ENCODE data around the gene F2. TPM values are rescaled to one million over a fixed set of nuclear protein-coding genes. Genes with fewer than 3 reads are reported as not detected.
"Not testable (repeated sequence)": the region's sequence is repeated elsewhere in the genome, so short reads cannot be mapped to it uniquely, and the experiment has no call there.

The F2 gene
- total RNA-seq: under 1 TPM in 2 of 4 donors, not detected in 2; 0.16 to 0.26 TPM
- polyA plus RNA-seq: under 1 TPM in 2 of 3 donors, not detected in 1; 0.04 to 0.56 TPM
- long read RNA-seq, donor 1: 0 reads
- long read RNA-seq, donor 2: 0 reads

DNA sequence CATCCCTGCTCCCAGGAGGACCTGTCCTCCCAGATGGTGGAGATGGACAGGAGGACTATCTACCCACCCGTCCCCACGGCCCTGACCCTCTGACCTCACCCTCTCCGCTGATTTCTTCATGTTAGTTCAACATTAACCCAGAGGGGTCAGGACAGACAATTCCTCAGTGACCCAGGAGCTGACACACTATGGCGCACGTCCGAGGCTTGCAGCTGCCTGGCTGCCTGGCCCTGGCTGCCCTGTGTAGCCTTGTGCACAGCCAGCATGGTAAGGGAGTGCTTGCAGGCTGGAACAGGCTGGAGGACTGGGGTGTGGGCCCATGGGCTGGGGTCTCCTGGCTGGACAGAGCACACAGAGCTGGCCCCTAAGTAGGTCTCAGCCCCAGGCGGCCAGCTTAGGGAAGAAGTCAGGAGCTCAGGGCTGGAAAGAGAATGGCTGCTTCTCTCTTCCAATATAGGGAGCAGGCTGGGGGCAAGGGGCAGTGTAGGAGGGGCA lies at the start of gene F2:
Gene F2, plus strand, starts transcription at position 166 of the 495 bp plus-strand sequence. Its CDS starts 23 bp downstream, at position 189.
- ATAC-seq (no peak), DNase-seq (no peak)
- no peaks in the 10 kb centered on the region for H3K27me3 ChIP-seq (ENCODE audit: insufficient read depth in 3 of 3, low read length in 2 of 3)
- H3K36me3 ChIP-seq (ENCODE audit: insufficient read depth in 1 of 2, low read depth in 1 of 2): no peaks in the 10 kb centered on the region
- H3K4me3 ChIP-seq: no peak within 1 kb of the TSS
- H3K27ac ChIP-seq: no peak within 1 kb of the TSS
- no peaks in the 10 kb centered on the region for H3K4me1 ChIP-seq
- intact Hi-C loops (cut with DNase I): no loop called here
- TF ChIP-seq, protein P1, sequence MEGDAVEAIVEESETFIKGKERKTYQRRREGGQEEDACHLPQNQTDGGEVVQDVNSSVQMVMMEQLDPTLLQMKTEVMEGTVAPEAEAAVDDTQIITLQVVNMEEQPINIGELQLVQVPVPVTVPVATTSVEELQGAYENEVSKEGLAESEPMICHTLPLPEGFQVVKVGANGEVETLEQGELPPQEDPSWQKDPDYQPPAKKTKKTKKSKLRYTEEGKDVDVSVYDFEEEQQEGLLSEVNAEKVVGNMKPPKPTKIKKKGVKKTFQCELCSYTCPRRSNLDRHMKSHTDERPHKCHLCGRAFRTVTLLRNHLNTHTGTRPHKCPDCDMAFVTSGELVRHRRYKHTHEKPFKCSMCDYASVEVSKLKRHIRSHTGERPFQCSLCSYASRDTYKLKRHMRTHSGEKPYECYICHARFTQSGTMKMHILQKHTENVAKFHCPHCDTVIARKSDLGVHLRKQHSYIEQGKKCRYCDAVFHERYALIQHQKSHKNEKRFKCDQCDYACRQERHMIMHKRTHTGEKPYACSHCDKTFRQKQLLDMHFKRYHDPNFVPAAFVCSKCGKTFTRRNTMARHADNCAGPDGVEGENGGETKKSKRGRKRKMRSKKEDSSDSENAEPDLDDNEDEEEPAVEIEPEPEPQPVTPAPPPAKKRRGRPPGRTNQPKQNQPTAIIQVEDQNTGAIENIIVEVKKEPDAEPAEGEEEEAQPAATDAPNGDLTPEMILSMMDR (IDR thresholded peaks at IDR 0.05): no peak
- H3K9me3 ChIP-seq: no peaks in the 10 kb centered on the region
- WGBS, 3 donors: 65 to 73% (median 68%) methylated on average over 7 of the region's 7 CpGs

- Histone ChIP-seq H3K27me3 (ENCODE audit: insufficient read depth in 3 of 3, low read length in 2 of 3) (no peaks in the 10 kb centered on the region), H3K27ac (no peak overlapping the region), H3K36me3 (ENCODE audit: insufficient read depth in 1 of 2, low read depth in 1 of 2) (peaks cover 6 to 91% of the 10 kb centered on the region in 2 donors), H3K4me1 (peaks cover 4% of the 10 kb centered on the region), H3K4me3 (no peak overlapping the region), H3K9me3 (no peaks in the 10 kb centered on the region)
- DNase-seq (no peak), ATAC-seq (peak; percentile 38 to 70 (median 61))
- TF ChIP-seq, protein P1 (IDR thresholded peaks at IDR 0.05): peak; percentile 43
- intact Hi-C loops (cut with DNase I): loop anchor here (5.0 to 10.0 kb wide), 2 partner anchors 88 to 95 kb away; no protein-coding TSS in a partner anchor
- 72 to 94% (median 72%) methylated on average over 3 of the region's 3 CpGs for whole genome bisulfite sequencing, 3 donors
Observed at GRCh38 chr11:46669711-46670139, 49.3 kb upstream of the F2 start.

DNA sequence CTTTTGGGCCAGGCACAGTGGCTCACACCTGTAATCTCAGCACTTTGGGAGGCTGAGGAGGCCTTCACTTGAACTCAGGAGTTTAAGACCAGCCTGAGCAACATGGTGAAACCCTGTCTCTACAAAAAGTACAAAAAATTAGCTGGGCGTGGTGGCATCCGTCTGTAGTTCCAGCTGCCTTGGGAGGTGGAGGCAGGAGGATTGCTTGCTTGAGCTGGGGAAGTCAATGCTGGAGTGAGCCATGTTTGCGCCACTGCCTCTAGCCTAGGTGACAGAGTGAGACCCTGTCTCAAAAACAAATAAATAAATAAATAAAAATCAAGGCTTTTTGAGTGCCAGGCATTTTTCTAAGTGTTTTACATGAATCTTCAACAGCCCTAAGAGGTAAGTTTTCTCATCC lies 48.5 kb upstream of the F2 start:
- H3K36me3 ChIP-seq (ENCODE audit: insufficient read depth in 1 of 2, low read depth in 1 of 2): peaks cover 6 to 84% of the 10 kb centered on the region in 2 donors
- not testable (repeated sequence) for H3K27me3 ChIP-seq (ENCODE audit: insufficient read depth in 3 of 3, low read length in 2 of 3); ATAC-seq; H3K27ac ChIP-seq; H3K9me3 ChIP-seq; DNase-seq; H3K4me3 ChIP-seq
- intact Hi-C loops (cut with DNase I): loop anchor here in 1 of 2 donors (5.0 kb wide), 1 partner anchor 87 kb away; no protein-coding TSS in a partner anchor
- 88 to 95% (median 88%) methylated on average over 3 of the region's 3 CpGs for WGBS, 3 donors
- H3K4me1 ChIP-seq: peaks cover 12% of the 10 kb centered on the region

GRCh38 chr11:46671958-46672315 lies 47.1 kb upstream of the F2 start:
- Histone ChIP-seq H3K4me1 (peaks cover 17% of the 10 kb centered on the region), H3K4me3 (no peak overlapping the region), H3K27me3 (ENCODE audit: insufficient read depth in 3 of 3, low read length in 2 of 3) (no peaks in the 10 kb centered on the region), H3K27ac (no peak overlapping the region), H3K36me3 (ENCODE audit: insufficient read depth in 1 of 2, low read depth in 1 of 2) (peaks cover 6 to 76% of the 10 kb centered on the region in 2 donors), H3K9me3 (no peaks in the 10 kb centered on the region)
- TF ChIP-seq, protein P1 (IDR thresholded peaks at IDR 0.05): no peak
- no peak for DNase-seq
- intact Hi-C loops (cut with DNase I): loop anchor here in 1 of 2 donors (5.0 kb wide), 1 partner anchor 85 kb away; no protein-coding TSS in a partner anchor
- ATAC-seq: no peak
- 56 to 61% (median 60%) methylated on average over 10 of the region's 10 CpGs for WGBS, 3 donors

DNA sequence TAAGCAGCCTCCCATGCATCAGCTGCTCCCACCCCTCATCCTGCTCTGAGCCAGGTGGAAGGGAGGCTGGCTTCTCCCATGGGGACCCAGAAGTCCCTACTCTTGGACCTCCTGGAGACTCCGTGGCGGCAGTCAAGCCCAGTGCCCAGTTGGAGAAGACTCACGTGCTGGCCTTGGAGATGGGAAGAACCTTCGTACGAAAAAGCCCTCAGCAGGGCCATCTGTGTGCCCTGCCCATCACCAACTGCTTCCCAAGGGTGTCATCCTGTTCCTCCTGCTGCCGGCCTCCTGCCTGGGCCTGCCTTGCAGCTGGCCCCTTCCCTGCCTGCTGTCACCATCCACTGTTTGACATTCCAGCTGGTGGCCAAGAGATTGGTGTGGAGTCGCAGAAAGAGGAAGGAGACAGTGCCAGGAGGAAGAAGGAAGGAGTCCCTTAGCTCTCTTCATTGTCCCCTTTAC lies 46.6 kb upstream of the F2 start:
- Histone ChIP-seq H3K9me3 (no peaks in the 10 kb centered on the region), H3K27ac (no peak overlapping the region), H3K27me3 (ENCODE audit: insufficient read depth in 3 of 3, low read length in 2 of 3) (no peaks in the 10 kb centered on the region), H3K4me3 (no peak overlapping the region), H3K4me1 (peaks cover 17% of the 10 kb centered on the region), H3K36me3 (ENCODE audit: insufficient read depth in 1 of 2, low read depth in 1 of 2) (peaks cover 6 to 76% of the 10 kb centered on the region in 2 donors)
- intact Hi-C loops (cut with DNase I): loop anchor here in 1 of 2 donors (5.0 kb wide), 1 partner anchor 85 kb away; no protein-coding TSS in a partner anchor
- ATAC-seq: no peak
- TF ChIP-seq, protein P1 (IDR thresholded peaks at IDR 0.05): no peak
- DNase-seq: no peak
- WGBS, 3 donors: 41 to 46% (median 44%) methylated on average over 6 to 7 of the region's 7 CpGs
